Thoracic aorta (tissue), 2 donors: ENCODE measurements around the gene PIGN. TPM values are rescaled to one million over a fixed set of nuclear protein-coding genes. Genes with fewer than 3 reads are reported as not detected.
"Not testable (repeated sequence)": the region's sequence is repeated elsewhere in the genome, so short reads cannot be mapped to it uniquely, and the experiment has no call there.

ENCODE experiments used
- ATAC-seq: fragments of 150-250 bp; one replicate; pipeline ENCODE4 v1.8.0; 2017; ENCODE audit warnings: low read depth; ENCODE audit not compliant: insufficient number of reproducible peaks, low FRiP score
- DNase-seq: peaks from one replicate; pipeline ENCODE4 v3.0.0-alpha.2; 2020; ENCODE audit warnings: low spot score
- H3K27ac ChIP-seq, 2 donors: fragments of 200-600 bp; sonication (generic); 1 replicate in 1 of 2; 2 replicates in 1 of 2; pipeline ENCODE4 v1.5.1; 2016; ENCODE audit warnings: mild to moderate bottlenecking in 2 of 2, moderate library complexity in 2 of 2
- H3K27me3 ChIP-seq: fragments of 200-600 bp; sonication (generic); replicated peaks from 2 replicates; pipeline ENCODE4 v1.6.0; 2016; ENCODE audit warnings: mild to moderate bottlenecking; ENCODE audit not compliant: insufficient read depth
- H3K36me3 ChIP-seq: fragments of 200-600 bp; sonication (generic); one replicate; pipeline ENCODE4 v1.5.1; 2016
- H3K4me1 ChIP-seq, 2 donors: fragments of 200-600 bp; sonication (generic); 1 replicate in 1 of 2; 2 replicates in 1 of 2; pipeline versions ENCODE4 v1.5.1 to v1.6.0; 2016; ENCODE audit warnings: low read depth in 2 of 2, mild to moderate bottlenecking in 1 of 2; ENCODE audit not compliant: control insufficient read depth in 1 of 2
- H3K4me3 ChIP-seq: fragments of 200-600 bp; sonication (generic); 2 replicates; pipeline ENCODE4 v1.5.1; 2016; ENCODE audit warnings: mild to moderate bottlenecking
- H3K9me3 ChIP-seq: fragments of 200-600 bp; sonication (generic); 2 replicates; pipeline ENCODE4 v1.5.1; 2016
- CTCF ChIP-seq: fragments of 200-600 bp; sonication (generic); IDR thresholded peaks from one replicate; pipeline ENCODE4 v1.5.1; 2019; ENCODE audit warnings: antibody characterized with exemption
- total RNA-seq, 2 donors: library from RNA; depleted of rRNA; stranded (reverse); fragments of >200 nt; gene quantifications; one replicate each; pipeline versions ENCODE4 v1.1.0 to v1.2.3, GENCODE V29; 2016

Gene PIGN
- total RNA-seq, 2 donors from 2014 or later, result 24.2 to 31.8 TPM

GRCh38 chr18:62170857-62171256 lies 16.0 kb downstream of the PIGN start:
- Histone ChIP-seq H3K27ac (no peak overlapping the region), H3K9me3 (no peaks in the 10 kb centered on the region), H3K4me1 (no peaks in the 10 kb centered on the region), H3K36me3 (no peaks in the 10 kb centered on the region), H3K27me3 (no peaks in the 10 kb centered on the region), H3K4me3 (no peak overlapping the region)
- DNase-seq, result no peak
- ATAC-seq, result no peak
- no peak for TF ChIP-seq CTCF

- not testable (repeated sequence) for H3K36me3 ChIP-seq, H3K4me3 ChIP-seq
Measured at GRCh38 chr18:62166524-62166923, 20.3 kb downstream of the PIGN start.

GRCh38 chr18:62165583-62165982 lies 21.3 kb downstream of the PIGN start:
- Histone ChIP-seq H3K4me3 (no peak overlapping the region), H3K27me3 (no peaks in the 10 kb centered on the region), H3K36me3 (no peaks in the 10 kb centered on the region), H3K9me3 (no peaks in the 10 kb centered on the region), H3K4me1 (no peaks in the 10 kb centered on the region), H3K27ac (no peak overlapping the region)
- DNase-seq (no peak), ATAC-seq (no peak)
- TF ChIP-seq CTCF, result no peak

More at GRCh38 chr18:62166524-62166923, 20.3 kb downstream of the PIGN start:
- not testable (repeated sequence) for DNase-seq, H3K4me1 ChIP-seq, H3K9me3 ChIP-seq, ATAC-seq, H3K27me3 ChIP-seq, H3K27ac ChIP-seq

GRCh38 chr18:62164855-62165487 lies 21.9 kb downstream of the PIGN start:
- no peak overlapping the region for H3K27ac ChIP-seq
- H3K4me1 ChIP-seq, result no peaks in the 10 kb centered on the region
- no peaks in the 10 kb centered on the region for H3K9me3 ChIP-seq
- no peaks in the 10 kb centered on the region for H3K36me3 ChIP-seq
- ATAC-seq (no peak), DNase-seq (no peak)
- H3K27me3 ChIP-seq, result no peaks in the 10 kb centered on the region
- H3K4me3 ChIP-seq, result no peak overlapping the region
- TF ChIP-seq CTCF, result no peak

GRCh38 chr18:62164310-62164709 lies 22.5 kb downstream of the PIGN start:
- Histone ChIP-seq H3K4me1 (no peaks in the 10 kb centered on the region), H3K27me3 (no peaks in the 10 kb centered on the region), H3K9me3 (no peaks in the 10 kb centered on the region), H3K4me3 (no peak overlapping the region), H3K36me3 (peaks cover 5% of the 10 kb centered on the region), H3K27ac (no peak overlapping the region)
- ATAC-seq, result no peak
- DNase-seq, result no peak
- TF ChIP-seq CTCF, result no peak

GRCh38 chr18:62157843-62158242 lies 29.0 kb downstream of the PIGN start:
- TF ChIP-seq CTCF, result no peak
- ATAC-seq (no peak), DNase-seq (no peak)
- no peaks in the 10 kb centered on the region for H3K4me1 ChIP-seq
- no peak overlapping the region for H3K27ac ChIP-seq
- peaks cover 5% of the 10 kb centered on the region for H3K36me3 ChIP-seq
- H3K27me3 ChIP-seq, result no peaks in the 10 kb centered on the region
- H3K4me3 ChIP-seq, result no peak overlapping the region
- no peaks in the 10 kb centered on the region for H3K9me3 ChIP-seq
